ENCODE data around the gene S100A14. TPM values are rescaled to one million over a fixed set of nuclear protein-coding genes. Genes with fewer than 3 reads are reported as not detected.
"Not testable (repeated sequence)": the region's sequence is repeated elsewhere in the genome, so short reads cannot be mapped to it uniquely, and the experiment has no call there.

Gene S100A14
- total RNA-seq, 1 donor from 2014 or later: 0.20 TPM

DNA sequence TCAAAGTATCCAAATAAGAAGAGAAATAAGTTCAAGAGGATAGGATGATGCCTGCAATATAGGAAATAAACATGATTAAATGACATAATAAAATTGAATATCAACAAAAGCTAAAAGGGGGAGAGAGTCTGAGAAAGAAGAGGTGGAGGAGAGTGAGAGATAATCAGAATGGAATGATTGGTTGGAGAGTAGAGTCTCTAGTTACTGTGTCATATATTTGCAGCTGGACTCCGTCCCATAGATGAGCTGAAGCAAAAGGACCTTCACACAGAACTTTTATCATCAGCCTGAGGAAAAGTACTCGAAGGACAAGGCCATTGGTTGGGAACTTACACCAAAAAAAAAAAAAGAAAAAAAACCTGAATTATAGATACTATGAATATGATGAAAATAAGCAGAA lies 27.6 kb downstream of the S100A14 start:
- DNase-seq (ENCODE audit: low read depth in 2 of 2): no peak

DNA sequence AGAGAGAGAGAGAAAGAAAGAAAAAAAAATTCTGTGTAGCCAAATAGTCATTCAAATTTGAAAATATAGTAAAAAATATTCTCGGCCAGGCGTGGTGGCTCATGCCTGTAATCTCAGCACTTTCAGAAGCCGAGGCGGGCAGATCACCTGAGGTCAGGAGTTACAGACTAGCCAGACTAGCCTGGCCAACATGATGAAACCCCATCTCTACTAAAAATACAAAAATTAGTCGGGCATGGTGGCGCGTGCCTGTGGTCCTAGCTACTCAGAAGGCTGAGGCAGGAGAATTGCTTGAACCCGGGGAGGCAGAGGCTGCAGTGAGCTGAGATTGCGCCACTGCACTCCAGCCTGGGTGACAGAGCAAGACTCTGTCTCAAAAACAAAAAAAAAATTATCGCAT lies 28.1 kb downstream of the S100A14 start:
- DNase-seq (ENCODE audit: low read depth in 2 of 2): not testable (repeated sequence)

DNA sequence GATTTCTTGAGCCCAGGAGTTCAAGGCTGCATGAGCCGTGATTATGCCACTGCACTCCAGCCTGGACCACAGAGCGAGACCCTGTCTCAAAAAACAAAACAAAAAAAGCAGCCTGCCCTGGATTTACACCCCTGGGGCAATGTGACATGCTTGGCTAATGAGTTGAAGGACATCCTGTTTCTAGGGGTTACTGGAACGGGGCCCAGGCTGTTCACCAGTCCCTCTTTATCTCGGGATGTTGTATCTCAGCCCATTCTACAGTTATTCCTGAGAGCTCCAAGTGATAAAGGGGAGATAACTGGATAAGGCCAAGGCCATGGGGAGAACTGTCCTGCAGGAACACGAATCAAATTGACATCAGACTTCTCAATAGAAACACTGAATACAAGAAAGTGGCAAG lies 28.8 kb downstream of the S100A14 start:
- peak; percentile 25 to 49 for DNase-seq (ENCODE audit: low read depth in 2 of 2)

DNA sequence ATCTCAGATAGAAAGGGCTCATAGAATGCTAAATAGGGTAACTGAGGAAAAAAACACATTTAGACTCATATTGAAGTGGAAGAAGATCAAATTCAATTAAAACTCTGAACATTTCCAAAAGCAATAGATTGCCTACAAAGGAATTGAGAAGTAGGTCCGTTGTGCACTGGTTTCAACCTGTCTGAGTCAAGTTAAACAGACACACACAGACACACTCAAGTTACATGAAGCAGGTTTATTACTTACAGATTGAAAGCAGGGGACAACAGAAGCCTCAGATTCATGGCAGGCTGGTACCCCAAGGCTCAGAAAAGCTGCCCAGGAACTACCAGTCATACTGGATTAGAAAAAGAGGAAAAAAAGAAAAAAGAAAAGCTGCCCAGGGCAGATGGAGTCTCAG lies 29.8 kb downstream of the S100A14 start:
- no peak for DNase-seq (ENCODE audit: low read depth in 2 of 2)

DNA sequence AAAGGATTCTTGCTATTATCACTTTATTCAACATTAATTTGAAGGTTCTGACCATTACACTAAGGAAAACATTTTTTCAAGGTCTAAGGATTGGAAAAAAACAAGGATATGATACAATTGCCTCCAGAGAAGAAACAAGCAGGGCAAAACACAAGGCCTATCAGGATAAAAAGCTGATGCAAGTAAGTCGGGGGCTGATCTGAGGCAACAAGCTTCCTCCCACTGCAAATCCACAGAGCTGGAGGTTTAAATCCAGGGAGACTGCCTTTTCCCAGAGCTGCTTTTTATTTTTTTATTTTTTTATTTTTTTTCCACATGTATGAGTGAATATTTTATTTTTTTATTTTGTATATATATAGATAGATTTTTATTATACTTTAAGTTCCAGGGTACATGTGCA lies 31.1 kb downstream of the S100A14 start:
- DNase-seq (ENCODE audit: low read depth in 2 of 2): no peak

DNA sequence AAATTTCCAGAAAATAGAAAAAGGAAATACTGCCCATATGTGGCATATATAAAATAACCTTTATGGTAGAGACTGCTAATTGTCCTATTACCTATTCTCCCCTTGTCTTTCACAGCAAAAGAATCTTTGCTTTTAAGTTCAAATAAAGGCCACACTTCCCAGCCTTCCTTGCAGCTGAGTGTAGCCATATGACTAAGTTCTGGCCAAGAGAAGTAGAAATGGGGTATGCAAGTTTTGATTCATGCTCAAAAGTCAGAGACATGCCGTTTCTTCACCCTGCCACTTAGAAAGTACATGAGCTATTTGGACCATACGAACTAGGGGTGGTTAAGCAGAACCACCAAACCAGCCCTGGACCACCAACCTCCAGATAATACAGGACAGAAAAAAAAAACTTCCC lies 32.1 kb downstream of the S100A14 start:
- no peak for DNase-seq (ENCODE audit: low read depth in 2 of 2)

DNA sequence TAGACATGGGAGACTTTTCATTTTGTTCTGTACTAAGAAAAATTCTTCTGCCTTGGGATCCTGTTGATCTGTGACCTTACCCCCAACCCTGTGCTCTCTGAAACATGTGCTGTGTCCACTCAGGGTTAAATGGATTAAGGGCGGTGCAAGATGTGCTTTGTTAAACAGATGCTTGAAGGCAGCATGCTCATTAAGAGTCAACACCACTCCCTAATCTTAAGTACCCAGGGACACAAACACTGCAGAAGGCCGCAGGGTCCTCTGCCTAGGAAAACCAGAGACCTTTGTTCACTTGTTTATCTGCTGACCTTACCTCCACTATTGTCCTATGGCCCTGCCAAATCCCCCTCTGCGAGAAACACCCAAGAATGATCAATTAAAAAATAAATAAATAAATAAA lies 32.6 kb downstream of the S100A14 start:
- not testable (repeated sequence) for DNase-seq (ENCODE audit: low read depth in 2 of 2)

DNA sequence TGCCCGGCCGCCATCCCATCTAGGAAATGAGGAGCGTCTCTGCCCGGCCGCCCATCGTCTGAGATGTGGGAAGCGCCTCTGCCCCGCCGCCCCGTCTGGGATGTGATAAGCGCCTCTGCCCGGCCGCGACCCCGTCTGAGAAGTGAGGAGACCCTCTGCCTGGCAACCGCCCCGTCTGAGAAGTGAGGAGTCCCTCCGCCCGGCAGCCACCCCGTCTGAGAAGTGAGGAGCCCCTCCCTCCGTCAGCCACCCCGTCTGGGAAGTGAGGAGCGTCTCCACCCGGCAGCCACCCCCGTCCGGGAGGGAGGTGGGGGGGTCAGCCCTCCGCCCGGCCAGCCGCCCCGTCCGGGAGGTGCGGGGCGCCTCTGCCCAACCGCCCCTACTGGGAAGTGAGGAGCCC lies 33.3 kb downstream of the S100A14 start:
- not testable (repeated sequence) for DNase-seq (ENCODE audit: low read depth in 2 of 2)

DNA sequence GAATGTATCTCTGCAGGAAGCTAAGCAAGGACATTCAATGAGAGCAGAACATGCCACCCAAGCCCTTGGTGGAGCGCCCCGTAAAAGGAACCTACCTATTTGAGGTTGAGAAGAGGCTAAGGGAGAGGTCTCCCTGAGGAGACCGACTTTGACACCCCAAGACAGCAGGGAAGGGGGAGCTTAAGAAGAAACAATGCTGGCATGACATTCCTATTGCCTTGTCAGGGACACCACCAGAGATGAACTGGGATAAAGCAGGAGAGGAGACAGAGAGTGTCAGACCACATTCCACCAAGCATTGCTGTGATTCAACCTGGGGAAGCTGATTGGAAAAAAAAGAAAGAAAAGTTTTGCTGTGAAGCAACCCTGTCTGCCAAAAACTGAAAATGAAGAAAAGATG lies 37.2 kb downstream of the S100A14 start:
- no peak for DNase-seq (ENCODE audit: low read depth in 2 of 2)

DNA sequence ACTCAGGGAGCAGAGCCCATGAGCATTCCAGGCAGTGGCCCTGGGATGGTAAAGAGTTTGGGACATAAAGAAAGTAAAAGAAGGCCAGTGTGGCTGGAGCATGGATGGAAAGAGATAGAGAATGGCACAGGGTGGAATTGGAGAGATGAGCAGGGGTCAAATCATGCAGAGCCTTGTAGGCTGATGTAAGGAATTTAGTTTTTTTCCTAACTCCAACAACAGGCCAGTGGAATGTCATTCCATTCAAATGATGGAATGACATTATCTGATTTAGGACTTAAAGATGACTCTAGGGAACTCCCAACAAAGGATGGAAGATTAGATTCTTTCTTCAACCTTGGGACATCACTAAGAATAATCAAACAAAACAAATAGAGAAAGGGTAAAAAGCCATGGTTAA lies 37.6 kb downstream of the S100A14 start:
- no peak for DNase-seq (ENCODE audit: low read depth in 2 of 2)

DNA sequence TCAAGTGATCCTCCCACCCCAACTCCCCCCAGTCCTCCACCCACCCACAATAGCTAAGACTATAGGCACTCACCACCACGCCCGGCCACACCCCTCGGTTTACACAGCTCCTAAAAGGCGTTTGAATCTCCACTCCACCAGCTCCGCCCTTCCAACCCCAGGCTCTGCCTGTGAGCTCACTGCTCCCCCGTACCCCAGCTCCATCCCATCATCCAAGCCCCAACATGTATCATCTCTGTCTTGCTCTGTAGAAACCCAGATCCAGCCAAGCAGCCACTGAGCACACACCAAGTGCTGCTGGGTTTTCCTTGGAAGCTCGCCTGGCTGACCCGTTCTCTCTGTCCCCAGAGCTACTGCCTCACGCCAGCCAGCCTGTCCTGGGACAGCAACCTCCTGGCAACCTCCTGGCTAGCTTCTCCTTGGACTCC lies 38.5 kb downstream of the S100A14 start:
- no peak for DNase-seq (ENCODE audit: low read depth in 2 of 2)

DNA sequence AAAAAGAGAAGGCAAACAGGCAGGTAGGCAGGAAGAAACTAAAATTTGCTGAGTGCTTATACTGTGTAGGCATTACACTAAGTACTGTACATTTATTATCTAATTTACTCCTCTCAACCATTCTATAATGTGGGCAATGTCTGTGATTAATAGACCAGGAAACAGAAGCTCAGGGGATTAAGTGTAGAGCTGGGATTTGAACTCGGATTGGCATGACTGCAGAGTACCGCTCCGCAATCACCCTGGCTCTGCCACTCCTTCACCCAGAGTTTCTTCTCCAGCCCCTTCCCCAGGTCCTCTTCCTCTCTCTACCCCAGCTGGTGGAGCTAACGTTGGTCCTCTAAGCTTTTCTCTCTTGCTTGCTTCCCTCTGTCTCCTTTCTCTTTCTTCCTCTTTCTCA lies 39.0 kb downstream of the S100A14 start:
- no peak for DNase-seq (ENCODE audit: low read depth in 2 of 2)

DNA sequence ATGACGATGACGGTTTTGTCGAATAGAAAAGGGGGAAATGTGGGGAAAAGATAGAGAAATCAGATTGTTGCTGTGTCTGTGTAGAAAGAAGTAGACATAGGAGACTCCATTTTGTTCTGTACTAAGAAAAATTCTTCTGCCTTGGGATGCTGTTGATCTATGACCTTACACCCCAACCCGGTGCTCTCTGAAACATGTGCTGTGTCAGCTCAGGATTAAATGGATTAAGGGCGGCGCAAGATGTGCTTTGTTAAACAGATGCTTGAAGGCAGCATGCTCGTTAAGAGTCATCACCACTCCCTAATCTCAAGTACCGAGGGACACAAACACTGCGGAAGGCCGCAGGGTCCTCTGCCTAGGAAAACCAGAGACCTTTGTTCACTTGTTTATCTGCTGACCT lies 40.6 kb downstream of the S100A14 start:
- not testable (repeated sequence) for DNase-seq (ENCODE audit: low read depth in 2 of 2)

DNA sequence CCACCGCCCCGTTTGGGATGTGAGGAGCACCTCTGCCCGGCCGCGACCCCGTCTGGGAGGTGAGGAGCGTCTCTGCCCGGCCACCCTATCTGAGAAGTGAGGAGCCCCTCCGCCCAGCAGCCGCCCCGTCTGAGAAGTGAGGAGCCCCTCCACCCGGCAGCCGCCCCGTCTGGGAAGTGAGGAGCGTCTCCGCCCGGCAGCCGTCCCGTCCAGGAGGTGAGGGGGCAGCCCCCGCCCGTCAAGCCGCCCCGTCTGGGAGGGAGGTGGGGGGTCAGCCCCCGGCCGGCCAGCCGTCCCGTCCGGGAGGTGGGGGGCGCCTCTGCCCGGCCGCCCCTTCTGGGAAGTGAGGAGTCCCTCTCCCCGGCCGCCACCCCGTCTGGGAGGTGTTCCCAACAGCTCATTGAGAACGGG lies 41.0 kb downstream of the S100A14 start:
- DNase-seq (ENCODE audit: low read depth in 2 of 2): not testable (repeated sequence)

DNA sequence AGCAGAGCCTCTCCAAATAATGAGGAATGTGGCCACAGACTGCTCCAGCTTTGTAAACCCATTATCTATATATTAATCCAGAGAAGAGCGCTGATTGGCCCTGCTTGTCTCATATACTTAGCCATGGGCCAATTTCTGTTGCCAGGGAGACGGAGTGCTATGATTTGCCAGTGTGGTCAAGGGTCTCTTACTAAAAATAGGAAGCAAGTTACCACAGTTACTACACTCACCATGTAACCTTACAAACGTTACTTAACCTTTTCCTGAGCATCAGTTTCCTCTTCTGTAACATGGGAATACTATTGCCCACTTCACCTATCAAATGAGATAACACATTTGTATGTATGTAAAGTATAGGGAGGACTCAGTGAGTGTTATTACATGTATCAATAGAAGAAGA lies 42.8 kb downstream of the S100A14 start:
- peak; percentile 31 to 39 for DNase-seq (ENCODE audit: low read depth in 2 of 2)

DNA sequence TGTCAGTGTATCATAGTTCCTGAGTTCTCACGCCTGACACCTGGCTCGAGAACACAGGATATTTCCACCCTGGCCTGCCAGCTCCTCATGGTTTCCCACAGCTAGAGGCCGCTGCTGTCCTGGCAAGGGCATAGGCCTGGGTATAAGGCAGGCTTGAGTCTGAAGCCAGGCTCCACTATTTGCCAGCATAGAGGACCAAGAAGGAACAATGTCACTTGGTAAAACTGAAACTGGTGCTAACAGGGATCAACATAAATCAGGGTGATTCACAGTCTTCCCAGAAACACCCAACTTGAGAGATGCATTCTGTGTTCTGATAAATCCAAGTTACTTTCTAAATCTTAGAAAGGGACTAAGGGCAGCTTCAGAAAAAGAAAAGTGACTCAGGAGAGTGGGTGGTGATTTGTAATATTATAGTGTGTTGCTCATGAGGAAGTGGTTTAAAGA lies 43.5 kb downstream of the S100A14 start:
- peak; percentile 92 to 95 for DNase-seq (ENCODE audit: low read depth in 2 of 2)

DNA sequence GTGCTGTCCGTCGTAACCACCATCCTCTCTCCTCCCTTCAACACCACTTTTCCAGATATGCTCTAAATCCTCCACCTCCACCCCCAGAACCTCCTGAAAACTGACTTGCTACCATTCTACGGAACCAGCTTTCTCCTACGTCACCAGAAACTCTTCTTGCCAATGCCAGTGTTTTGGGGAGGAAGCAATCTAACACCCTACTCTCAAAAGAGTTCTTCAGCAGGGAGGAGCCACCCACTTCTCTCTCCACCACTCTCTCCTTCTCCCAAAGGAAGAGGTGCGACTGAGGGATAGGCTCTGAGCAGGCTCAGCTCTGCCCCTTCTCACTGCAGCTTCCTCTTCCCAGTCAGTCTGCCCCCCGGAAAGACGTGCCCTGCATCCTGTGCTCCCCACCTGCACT lies 44.4 kb downstream of the S100A14 start:
- DNase-seq (ENCODE audit: low read depth in 2 of 2): no peak

DNA sequence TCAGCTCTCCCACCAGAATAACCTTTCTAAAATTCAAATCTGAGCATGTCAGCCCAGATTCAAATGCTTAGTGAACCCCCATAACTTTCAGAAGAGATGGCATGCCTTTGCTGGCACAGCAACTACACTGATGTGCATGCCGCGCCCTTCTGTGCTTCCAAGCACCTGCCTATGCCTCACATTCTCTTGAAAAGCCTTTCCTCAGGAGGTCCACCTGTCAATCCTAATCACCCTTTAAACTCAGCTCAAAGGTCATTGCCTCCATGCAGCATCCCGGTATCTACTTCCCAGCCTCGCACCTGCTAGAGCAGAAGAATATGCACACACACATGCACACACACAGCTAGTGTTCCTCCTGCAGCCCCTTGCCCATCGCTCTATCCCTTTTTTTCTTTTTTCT lies 45.3 kb downstream of the S100A14 start:
- DNase-seq (ENCODE audit: low read depth in 2 of 2): no peak

DNA sequence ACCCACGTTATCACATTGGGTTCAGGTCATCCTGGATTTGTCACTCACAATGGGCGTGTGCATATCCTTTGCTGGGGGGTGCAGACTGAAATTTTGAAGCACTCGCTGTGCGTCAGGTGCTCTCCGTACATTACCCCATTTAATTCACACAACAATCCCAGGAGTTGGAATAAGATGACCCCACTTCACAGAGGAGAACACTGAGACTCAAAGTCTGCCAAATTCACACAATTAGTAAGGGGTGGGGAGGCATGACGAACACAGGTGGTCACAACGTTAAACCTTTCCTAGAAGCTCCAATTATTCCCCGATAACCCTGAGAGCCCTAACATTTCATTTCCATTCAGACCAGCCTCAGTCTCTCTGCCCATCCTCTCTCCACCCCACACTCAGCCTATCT lies 46.7 kb downstream of the S100A14 start:
- no peak for DNase-seq (ENCODE audit: low read depth in 2 of 2)

DNA sequence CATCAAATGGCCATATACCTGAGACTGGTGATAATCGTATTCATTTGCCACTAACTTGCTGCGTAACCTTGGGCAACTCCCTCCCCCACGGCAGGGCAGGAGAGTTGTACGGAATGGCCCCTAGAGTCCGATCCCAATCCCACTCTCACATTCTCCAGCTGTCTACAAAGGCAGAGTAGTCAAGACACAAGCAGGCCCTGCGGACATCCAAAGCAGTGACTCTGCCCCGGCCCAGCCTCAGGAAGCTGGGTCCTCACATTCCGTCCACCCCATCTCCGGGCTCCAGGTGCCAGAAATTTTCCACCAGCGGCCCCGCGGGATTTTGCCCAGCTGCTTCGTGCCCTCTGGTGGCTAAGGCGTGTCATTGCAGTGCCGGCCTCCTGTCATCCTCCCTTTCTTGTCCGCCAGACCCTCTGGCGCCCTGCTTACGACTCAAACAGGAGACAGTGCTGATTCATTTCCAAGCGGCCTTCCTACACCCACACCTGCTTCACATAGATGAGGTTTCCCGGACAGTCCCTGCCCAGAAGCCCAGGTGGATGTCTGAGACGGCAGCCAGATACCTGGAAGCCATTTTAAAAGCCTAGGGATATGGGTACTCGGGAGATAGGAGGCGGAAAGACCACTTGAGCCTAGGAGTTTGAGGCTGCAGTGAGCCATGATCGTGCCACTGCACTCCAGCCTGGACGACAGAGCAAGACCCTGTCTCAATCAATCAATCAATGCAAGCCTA lies 47.6 kb downstream of the S100A14 start:
- DNase-seq (ENCODE audit: low read depth in 2 of 2): peak; percentile 90

DNA sequence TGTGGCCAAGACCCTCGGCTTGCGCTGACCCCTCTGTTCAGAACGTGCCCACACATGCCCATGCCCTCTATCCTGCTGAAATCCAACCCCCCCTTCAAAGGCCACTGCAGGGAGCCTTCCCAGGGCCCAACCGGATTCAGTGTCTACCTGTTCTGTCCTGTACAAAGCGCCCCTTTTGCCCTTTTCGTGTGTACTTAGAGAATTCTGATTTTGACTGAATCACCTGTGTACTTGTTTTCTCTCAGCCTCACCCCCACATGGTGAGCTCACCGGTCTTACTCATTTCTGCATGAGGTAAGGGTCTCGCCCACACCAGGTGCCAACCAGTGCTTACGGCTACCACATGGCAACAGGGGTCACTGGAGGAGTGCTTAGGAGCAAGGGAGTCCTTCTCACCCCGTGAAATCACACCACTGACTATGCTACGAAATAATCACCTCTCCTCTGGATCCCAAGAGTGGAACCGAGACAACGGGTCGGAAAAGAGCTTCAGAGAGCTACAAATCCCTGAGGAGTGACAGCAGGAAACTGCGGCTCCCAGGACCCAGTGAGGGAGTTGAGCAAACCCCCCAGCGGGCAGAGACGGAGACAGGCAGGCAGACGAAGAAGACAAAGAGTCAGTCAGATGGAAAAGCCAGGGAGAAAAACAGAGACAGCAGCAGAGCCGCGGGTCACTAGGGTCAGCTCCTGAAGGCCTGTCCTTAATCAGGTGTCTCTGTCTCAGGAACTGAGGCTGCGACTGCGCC lies 48.3 kb downstream of the S100A14 start:
- peak; percentile 28 to 74 for DNase-seq (ENCODE audit: low read depth in 2 of 2)

DNA sequence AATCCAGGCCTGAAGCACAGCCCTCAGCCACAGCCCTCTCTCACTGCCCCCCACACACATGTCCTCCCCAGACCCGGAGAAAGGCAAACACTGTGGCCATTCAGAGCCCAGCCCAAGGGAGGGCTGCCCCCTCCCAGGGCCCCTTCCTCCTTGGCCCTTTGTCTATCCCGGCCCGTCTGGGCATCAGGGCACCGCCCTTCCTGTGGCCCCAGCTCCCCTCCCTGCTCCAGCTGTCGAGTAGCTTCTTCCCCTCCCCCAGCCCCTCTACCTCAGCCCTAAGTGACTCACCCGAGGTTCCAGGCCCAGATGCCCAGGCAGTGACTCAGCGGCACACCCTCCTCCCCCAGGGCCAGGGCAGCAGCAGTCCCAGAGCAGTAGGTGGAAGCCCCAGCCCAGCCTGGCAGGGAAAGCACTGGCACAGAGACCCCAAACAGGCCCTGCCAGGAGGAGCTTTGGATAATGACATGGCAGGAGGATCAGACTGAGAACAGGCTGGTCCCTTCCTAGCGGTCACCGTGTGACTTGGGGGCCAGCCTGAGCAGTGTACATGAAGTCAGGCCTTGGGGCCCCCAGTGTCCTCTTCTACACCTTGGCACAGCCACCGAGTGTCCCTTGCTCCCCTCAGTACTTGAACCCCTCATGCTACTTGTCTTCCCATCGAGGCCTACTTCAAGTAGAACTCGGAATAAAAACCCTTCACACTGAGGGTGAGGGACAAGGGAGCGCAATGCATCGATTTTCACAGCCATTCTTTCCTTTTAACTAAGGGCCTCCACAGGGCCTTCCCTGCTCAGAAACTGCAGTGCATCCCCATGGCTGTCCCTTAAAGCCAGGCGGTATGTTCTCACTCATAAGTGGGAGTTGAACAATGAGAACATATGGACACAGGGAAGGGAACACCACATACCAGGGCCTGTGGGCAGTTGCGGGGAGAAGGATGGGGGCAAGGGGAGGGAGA lies 49.4 kb downstream of the S100A14 start:
- DNase-seq (ENCODE audit: low read depth in 2 of 2): peak; percentile 85 to 98

All from lung microvascular endothelial cell (primary cell).